Measurements from ENCODE around the gene DBF4. TPM values are rescaled to one million over a fixed set of nuclear protein-coding genes. Genes with fewer than 3 reads are reported as not detected.

The DBF4 gene
- total and polyA plus RNA-seq, 10 of the 15 experiments (the other 5 are each of a cell fraction or from before 2014, with no cell fraction given) = 29.3 to 89.8 (median 62.4) TPM

GRCh38 chr7:87858417-87859100, 17.7 kb upstream of the DBF4 start:
- RAD21 ChIA-PET (ENCODE audit: unreplicated experiment) = no interaction called here
- BruUV-seq (replicated peaks) = no TSS peak
- no peak for FAIRE-seq

More at GRCh38 chr7:87858417-87859100, 17.7 kb upstream of the DBF4 start:
- H3K4me3 ChIP-seq = no peak overlapping the region
- H3K27ac ChIP-seq (ENCODE audit: control insufficient read depth, insufficient read depth) = no peak overlapping the region
- no peaks in the 10 kb centered on the region for H3K27me3 ChIP-seq (replicated peaks in 1 of 2; ENCODE audit: control insufficient read depth in 2 of 2, insufficient read depth in 2 of 2, low read length in 1 of 2)
- CTCF ChIA-PET = no interaction called here
- H3K36me3 ChIP-seq (ENCODE audit: control insufficient read depth in 2 of 2, insufficient read depth in 2 of 2, low read length in 1 of 2) = peaks cover 2 to 14% of the 10 kb centered on the region in 2 experiments; a peak in 3 of 4 replicates
- in situ Hi-C loops (cut with MboI) = no loop called here
- no peaks in the 10 kb centered on the region for H3K4me1 ChIP-seq (ENCODE audit: control insufficient read depth, insufficient read depth, low read length)
- 95% methylated on average over 3 of the region's 3 CpGs for WGBS (ENCODE audit: insufficient coverage, insufficient replicate concordance, low lambda C conversion rate, missing lambda C conversion rate)
- intact Hi-C loops (cut with micrococcal nuclease; ENCODE audit: unreplicated experiment) = no loop called here
- no peaks in the 10 kb centered on the region for H4K20me1 ChIP-seq (ENCODE audit: control insufficient read depth, insufficient read depth)
- H2AFZ ChIP-seq (ENCODE audit: control insufficient read depth, low read depth, low read length) = no peak overlapping the region
- SMC1A ChIA-PET (ENCODE audit: uncharacterized antibody, unreplicated experiment) = interaction anchor here (1.6 kb wide), 1 partner anchor 81 kb away, joined by 3 read pairs; no protein-coding TSS in a partner anchor
- DNase-seq (ENCODE audit: low read depth, low spot score) (no peak), ATAC-seq (no peak)
- H3K4me2 ChIP-seq (ENCODE audit: control insufficient read depth, insufficient read depth) = no peak overlapping the region
- no peak overlapping the region for H3K9ac ChIP-seq (ENCODE audit: control insufficient read depth, insufficient read depth, low read length)
- POLR2A ChIA-PET = no interaction called here
- no peaks in the 10 kb centered on the region for H3K79me2 ChIP-seq (ENCODE audit: control insufficient read depth, insufficient read depth, low read length)
- TF ChIP-seq MXI1 (IDR thresholded peaks at IDR 0.05; ENCODE audit: low read depth, low read length) (no peak), CEBPZ (IDR thresholded peaks at IDR 0.05; ENCODE audit: low read depth, low read length) (no peak), EGR1 (IDR thresholded peaks at IDR 0.05; ENCODE audit: borderline replicate concordance in 1 of 2, low read depth in 2 of 2, low read length in 2 of 2) (no peak), RELB (IDR thresholded peaks at IDR 0.05; ENCODE audit: low read depth) (no peak), ELK1 (IDR thresholded peaks at IDR 0.05; ENCODE audit: low read depth, low read length) (no peak), IRF3 (IDR thresholded peaks at IDR 0.05) (no peak), MAX (IDR thresholded peaks at IDR 0.05; ENCODE audit: low read depth, low read length) (no peak), SMARCA5 (IDR thresholded peaks at IDR 0.05) (no peak), NKRF (conservative IDR thresholded peaks at IDR 0.05) (no peak), CBX5 (IDR thresholded peaks at IDR 0.05; ENCODE audit: low read depth) (no peak), SPI1 (IDR thresholded peaks at IDR 0.05; ENCODE audit: borderline replicate concordance, insufficient read depth, low read depth, low read length) (no peak), POLR2AphosphoS2 (IDR thresholded peaks at IDR 0.05; ENCODE audit: low read depth, low read length) (no peak), POLR2A (IDR thresholded peaks at IDR 0.05; ENCODE audit: low read depth, low read length) (no peak), SMAD1 (IDR thresholded peaks at IDR 0.05; ENCODE audit: low read depth, partially characterized antibody) (no peak)
- H3K9me3 ChIP-seq (replicated peaks; ENCODE audit: control insufficient read depth, insufficient read depth, low read length) = no peaks in the 10 kb centered on the region; the same call in 1 of the 3 replicates

Data from GM12878 (cell line).